Measurements from ENCODE around the gene RAI2.

Gene RAI2

GRCh38 chrX:17778997-17779396 lies 82.1 kb downstream of the RAI2 start:
- DNase-seq, result no peak

GRCh38 chrX:17774053-17774452 lies 87.0 kb downstream of the RAI2 start:
- DNase-seq, result no peak

- no peak for DNase-seq
These were observed 87.7 kb downstream of the RAI2 start for GRCh38 chrX:17773221-17773876.

GRCh38 chrX:17769701-17770269 lies 91.3 kb downstream of the RAI2 start:
- no peak for DNase-seq

GRCh38 chrX:17768997-17769396 lies 92.1 kb downstream of the RAI2 start:
- DNase-seq, result no peak

- no peak for DNase-seq
These were observed 93.4 kb downstream of the RAI2 start for GRCh38 chrX:17767734-17768133.

GRCh38 chrX:17759990-17760389 lies 101.1 kb downstream of the RAI2 start:
- no peak for DNase-seq

- DNase-seq, result no peak
These were observed 102.7 kb downstream of the RAI2 start for GRCh38 chrX:17758382-17758781.

- no peak for DNase-seq
These were observed 110.7 kb downstream of the RAI2 start for GRCh38 chrX:17750436-17750835.

Data from DMS53 (cell line).